ENCODE measurements around the gene NOCT. TPM values are rescaled to one million over a fixed set of nuclear protein-coding genes. Genes with fewer than 3 reads are reported as not detected.

NOCT gene
- total RNA-seq, 1 experiment from 2014 or later, result 20.4 TPM

- no TSS peak for BruUV-seq (replicated peaks)
- H3K9me3 ChIP-seq (ENCODE audit: control insufficient read depth in 1 of 2, insufficient read depth in 1 of 2, low read depth in 1 of 2, low read length in 2 of 2), result no peaks in the 10 kb centered on the region
- ChIA-PET CTCF (no interaction called here), POLR2A (no interaction called here), RAD21 (ENCODE audit: low non-redundant PET in 1 of 2, low total read pairs in 2 of 2, uncharacterized antibody in 2 of 2, unreplicated experiment in 2 of 2) (interaction anchor here in 1 of 2 experiments (0.6 kb wide), 1 partner anchor 22 kb away, joined by 7 read pairs; no protein-coding TSS in a partner anchor)
- H3K4me2 ChIP-seq (ENCODE audit: low read length), result no peak overlapping the region
- no peak for TF ChIP-seq YY1 (IDR thresholded peaks at IDR 0.05; ENCODE audit: extremely low read depth, insufficient replicate concordance, low read depth, low read length)
- no peak overlapping the region for H3K9ac ChIP-seq (ENCODE audit: low read length)
- intact Hi-C loops (cut with micrococcal nuclease), result no loop called here
- H3K4me1 ChIP-seq (ENCODE audit: control insufficient read depth in 1 of 2, insufficient read depth in 2 of 2, low read length in 2 of 2), result peaks cover 7 to 14% of the 10 kb centered on the region in 2 experiments; a peak in 3 of 4 replicates
- no peaks in the 10 kb centered on the region for H4K20me1 ChIP-seq (ENCODE audit: insufficient read depth)
- H3K36me3 ChIP-seq (ENCODE audit: control insufficient read depth in 1 of 2, insufficient read depth in 2 of 2, low read length in 2 of 2), result no peaks in the 10 kb centered on the region
- no peaks in the 10 kb centered on the region for H3K79me2 ChIP-seq (ENCODE audit: insufficient read depth, low read length)
- no peak overlapping the region for H2AFZ ChIP-seq (ENCODE audit: low read depth, low read length, poor library complexity, severe bottlenecking)
- DNase-seq (ENCODE audit: low read depth, low spot score) (no peak), ATAC-seq (no peak)
- no peaks in the 10 kb centered on the region for H3K27me3 ChIP-seq (ENCODE audit: insufficient read depth, low read length)
- H3K4me3 ChIP-seq (replicated peaks in 1 of 2; ENCODE audit: low read depth in 1 of 2, low read length in 2 of 2), result no peak overlapping the region
- no peak overlapping the region for H3K27ac ChIP-seq (ENCODE audit: low read depth, low read length)
- H3K9me2 ChIP-seq (ENCODE audit: insufficient read depth), result no peaks in the 10 kb centered on the region
Observed at GRCh38 chr4:138978028-138978585, 37.5 kb upstream of the NOCT start.

DNA sequence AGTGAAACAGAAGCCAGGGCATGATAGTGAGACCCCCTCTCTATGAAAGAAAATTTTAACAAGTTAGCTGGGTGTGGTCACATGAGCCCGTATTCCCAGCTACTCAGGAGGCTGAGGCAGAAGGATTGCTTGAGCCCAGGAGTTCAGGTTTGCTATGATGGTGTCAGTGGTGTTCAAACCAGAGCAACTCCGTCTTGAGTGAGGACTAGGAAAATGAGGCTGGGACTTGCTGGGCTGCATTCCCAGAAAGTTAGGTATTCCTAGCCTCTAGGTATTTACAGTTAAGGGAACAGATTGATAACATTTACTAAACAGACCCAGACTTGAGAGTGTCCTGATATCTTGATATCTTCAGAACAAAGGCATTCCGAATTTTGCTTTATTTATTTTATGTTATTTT lies 37.0 kb upstream of the NOCT start:
- Histone ChIP-seq H3K4me2 (ENCODE audit: low read length) (no peak overlapping the region), H4K20me1 (ENCODE audit: insufficient read depth) (no peaks in the 10 kb centered on the region), H3K9ac (ENCODE audit: low read length) (no peak overlapping the region), H3K36me3 (ENCODE audit: control insufficient read depth in 1 of 2, insufficient read depth in 2 of 2, low read length in 2 of 2) (no peaks in the 10 kb centered on the region), H3K4me3 (replicated peaks in 1 of 2; ENCODE audit: low read depth in 1 of 2, low read length in 2 of 2) (no peak overlapping the region), H3K27me3 (ENCODE audit: insufficient read depth, low read length) (no peaks in the 10 kb centered on the region), H3K9me2 (ENCODE audit: insufficient read depth) (no peaks in the 10 kb centered on the region), H3K79me2 (ENCODE audit: insufficient read depth, low read length) (no peaks in the 10 kb centered on the region), H3K4me1 (ENCODE audit: control insufficient read depth in 1 of 2, insufficient read depth in 2 of 2, low read length in 2 of 2) (peaks cover 11 to 19% of the 10 kb centered on the region in 2 experiments; a peak in 3 of 4 replicates), H2AFZ (ENCODE audit: low read depth, low read length, poor library complexity, severe bottlenecking) (no peak overlapping the region), H3K9me3 (ENCODE audit: control insufficient read depth in 1 of 2, insufficient read depth in 1 of 2, low read depth in 1 of 2, low read length in 2 of 2) (no peaks in the 10 kb centered on the region), H3K27ac (ENCODE audit: low read depth, low read length) (no peak overlapping the region)
- DNase-seq (ENCODE audit: low read depth, low spot score), result no peak
- BruUV-seq (replicated peaks), result no TSS peak
- no peak for ATAC-seq
- TF ChIP-seq EZH2phosphoT487 (IDR thresholded peaks at IDR 0.05; ENCODE audit: borderline replicate concordance), result no peak
- CTCF ChIA-PET, result no interaction called here
- POLR2A ChIA-PET, result no interaction called here
- RAD21 ChIA-PET (ENCODE audit: low non-redundant PET in 1 of 2, low total read pairs in 2 of 2, uncharacterized antibody in 2 of 2, unreplicated experiment in 2 of 2), result interaction anchor here in 1 of 2 experiments (0.6 kb wide), 1 partner anchor 22 kb away, joined by 7 read pairs; no protein-coding TSS in a partner anchor
- intact Hi-C loops (cut with micrococcal nuclease), result no loop called here

Measured in HCT116 (cell line).